NCI-H1930 (cell line): ENCODE measurements around the gene MATR3.
"Not testable (repeated sequence)": the region's sequence is repeated elsewhere in the genome, so short reads cannot be mapped to it uniquely, and the experiment has no call there.

ENCODE experiments used
- DNase-seq, 2 experiments: peaks; one replicate each; lab custom pipeline; 2025; lab: John Stamatoyannopoulos, UW

Gene MATR3

GRCh38 chr5:139354186-139354585 is 60.6 kb downstream of the MATR3 start:
- no peak for DNase-seq

DNA sequence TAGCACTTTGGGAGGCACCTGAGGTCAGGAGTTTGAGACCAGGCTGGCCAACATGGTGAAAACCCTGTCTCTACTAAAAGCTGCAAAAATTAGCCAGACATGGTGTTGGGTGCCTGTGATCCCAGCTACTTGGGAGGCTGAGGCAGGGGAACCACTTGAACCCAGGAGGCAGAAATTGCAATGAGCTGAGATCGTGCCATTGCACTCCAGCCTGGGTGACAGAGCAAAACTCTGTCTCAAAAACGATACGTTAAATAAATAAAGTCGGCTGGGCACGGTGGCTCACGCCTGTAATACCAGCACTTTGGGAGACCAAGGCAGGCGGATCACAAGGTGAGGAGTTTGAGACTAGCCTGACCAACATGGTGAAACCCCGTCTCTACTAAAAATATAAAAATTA is 62.4 kb downstream of the MATR3 start:
- not testable (repeated sequence) for DNase-seq

GRCh38 chr5:139358064-139358463 is 64.5 kb downstream of the MATR3 start:
- no peak for DNase-seq

- no peak for DNase-seq
Measured at GRCh38 chr5:139360384-139360783, 66.8 kb downstream of the MATR3 start.

DNA sequence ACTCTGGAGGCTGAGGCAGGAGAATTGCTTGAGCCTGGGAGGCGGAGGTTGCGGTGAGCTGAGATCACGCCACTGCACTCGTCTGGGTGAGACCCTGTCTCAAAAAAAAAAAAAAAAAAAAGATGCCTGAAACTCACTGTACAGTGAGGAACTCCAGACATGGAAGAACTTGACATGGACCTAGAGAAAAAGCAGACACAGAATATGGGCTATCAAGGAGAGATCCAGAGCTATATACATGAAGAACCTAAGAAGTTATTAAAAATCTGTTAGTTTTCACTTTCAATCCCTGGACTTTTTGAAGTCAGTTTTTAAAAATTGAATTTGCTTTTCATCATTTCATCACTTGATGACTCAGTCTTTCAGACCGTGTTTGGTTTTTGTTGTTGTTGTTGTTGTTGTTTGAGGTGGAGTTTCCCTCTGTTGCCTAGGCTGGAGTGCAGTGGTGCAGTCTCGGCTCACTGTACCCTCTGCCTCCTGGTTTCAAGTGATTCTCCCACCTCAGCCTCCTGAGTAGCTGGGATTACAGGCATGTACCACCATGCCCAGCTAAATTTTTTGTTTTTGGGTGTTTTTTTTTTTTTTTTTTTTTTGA is 68.4 kb downstream of the MATR3 start:
- DNase-seq, result no peak

DNA sequence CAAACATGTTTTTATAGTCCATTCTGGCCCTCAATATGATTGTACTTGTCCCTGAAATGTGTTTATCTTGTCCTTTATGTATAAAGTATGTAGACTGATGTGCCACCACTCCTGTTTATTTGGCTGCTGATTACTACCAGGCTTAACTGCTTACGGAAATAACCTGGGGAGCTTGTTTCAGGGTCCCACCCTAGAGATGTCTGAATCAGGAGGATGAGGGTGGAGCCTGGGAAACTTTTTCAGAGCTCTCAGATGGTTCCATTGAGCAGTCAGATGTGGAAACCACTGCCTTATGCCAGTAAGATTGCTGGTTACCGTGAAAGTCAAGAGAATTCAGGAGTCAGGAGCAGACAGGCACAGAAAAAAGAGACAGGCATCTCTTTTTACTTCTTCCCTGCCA is 70.4 kb downstream of the MATR3 start:
- no peak for DNase-seq

GRCh38 chr5:139364466-139364865 is 70.9 kb downstream of the MATR3 start:
- no peak for DNase-seq

- DNase-seq, result no peak
Measured at GRCh38 chr5:139368613-139369012, 75.1 kb downstream of the MATR3 start.

DNA sequence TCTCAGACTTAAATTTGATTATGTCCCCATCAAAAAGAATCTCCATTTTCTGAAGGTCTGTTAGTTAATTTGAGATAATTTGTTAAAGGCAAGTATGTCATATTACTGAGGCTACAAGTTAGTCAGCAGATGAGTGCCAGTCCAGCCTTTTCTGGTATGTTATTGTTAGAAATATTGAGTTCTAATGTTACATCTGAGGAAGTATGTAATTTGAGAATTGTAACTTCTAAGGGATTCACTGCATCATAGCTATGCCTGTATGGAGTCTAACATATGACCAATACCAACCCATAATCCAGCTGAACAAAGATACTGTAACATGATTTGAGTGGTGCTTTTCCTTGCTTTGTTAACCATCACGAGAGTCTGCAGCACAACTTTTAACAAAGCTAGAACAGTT is 75.6 kb downstream of the MATR3 start:
- no peak for DNase-seq

GRCh38 chr5:139371482-139372435 is 78.2 kb downstream of the MATR3 start:
- no peak for DNase-seq

DNA sequence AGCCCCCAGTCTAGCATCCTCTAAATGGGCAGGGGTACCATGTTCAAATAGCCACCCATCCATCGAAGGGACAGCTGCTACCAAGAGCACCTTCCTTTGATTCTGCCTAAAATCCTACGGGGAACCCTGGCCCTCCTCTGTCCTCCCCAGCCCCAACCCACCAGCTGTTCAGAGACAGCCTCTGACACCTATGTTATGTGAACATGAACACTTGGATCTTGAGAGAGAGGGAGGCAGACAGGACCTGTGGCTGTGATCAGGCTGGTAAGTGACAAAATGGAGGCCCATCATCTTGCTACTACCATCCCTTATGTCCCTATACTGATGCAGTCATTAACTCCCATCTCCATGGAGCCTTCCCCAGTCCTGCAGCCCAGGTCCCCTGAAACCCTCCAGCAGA is 81.4 kb downstream of the MATR3 start:
- DNase-seq, result no peak

DNA sequence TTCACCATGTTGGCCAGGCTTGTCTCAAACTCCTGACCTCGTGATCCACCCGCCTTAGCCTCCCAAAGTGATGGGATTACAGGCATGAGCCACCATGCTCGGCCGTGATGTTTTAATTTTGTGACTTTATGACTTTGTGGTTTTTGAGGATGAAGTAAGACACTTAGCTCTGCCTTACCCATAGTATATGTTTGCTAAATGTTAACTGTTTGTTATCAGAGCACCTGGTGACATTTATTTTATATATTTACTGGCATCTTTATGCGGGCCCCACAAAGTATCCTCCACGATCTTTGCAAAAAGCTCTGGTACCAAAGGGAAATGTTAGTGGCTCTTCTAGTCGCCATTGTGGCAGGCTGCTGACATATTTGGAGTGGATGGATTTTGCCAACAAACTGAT is 82.8 kb downstream of the MATR3 start:
- DNase-seq, result no peak

GRCh38 chr5:139377226-139377625 is 83.7 kb downstream of the MATR3 start:
- DNase-seq, result no peak

DNA sequence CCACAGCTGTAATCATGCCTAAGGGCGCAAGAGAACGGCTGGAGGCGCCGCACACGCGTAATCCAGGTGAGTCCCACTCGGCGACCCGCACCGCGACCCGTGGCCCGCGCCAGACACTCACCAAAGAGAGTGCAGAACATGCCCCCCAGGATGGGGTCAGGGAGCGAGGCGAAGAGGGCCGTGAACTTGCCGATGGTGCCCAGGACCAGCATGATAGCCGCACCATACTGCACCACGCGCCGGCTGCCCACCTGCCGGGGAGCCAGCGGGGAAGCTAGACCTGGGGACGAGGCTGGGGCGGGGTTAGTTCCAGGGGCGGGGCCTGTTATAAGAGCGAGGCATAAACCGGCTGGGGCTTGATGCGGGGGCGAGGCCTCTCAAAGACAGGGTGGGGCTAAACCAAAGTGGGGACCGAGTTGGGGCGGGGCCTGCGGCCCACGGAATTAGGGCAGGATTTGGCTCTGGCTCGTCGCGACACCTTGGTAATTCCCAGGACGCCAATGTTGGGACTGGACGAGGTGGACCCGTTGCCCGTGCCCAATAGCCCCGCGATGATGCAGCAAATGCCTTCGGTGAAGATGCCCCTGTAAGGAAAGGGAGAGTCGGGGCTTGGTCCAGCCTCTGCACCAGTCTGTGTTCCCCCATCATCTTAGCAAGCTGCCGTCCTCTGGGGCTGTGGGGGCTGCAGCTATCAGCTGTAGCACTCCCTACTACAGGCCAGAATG is 84.7 kb downstream of the MATR3 start:
- DNase-seq, result no peak

DNA sequence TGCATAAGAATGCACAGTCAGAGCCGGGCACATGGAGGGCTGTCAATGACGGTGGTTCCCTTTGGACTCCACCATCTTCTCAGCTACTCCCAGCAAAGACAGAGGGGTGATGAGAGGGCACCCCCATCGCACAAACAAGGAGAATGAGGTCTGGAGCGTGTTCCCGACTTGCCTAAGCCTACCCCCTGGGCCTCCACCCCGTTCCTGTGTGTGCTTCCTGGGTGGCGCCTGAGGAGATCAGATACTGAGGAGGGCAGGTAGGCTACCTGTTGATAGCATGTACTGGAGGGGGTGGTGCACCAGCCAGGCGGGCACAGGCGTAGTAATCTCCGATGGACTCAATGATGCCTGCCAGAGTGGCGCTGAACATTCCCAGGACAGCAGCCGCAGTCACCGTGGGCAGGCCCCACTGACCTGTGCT is 85.4 kb downstream of the MATR3 start:
- DNase-seq, result no peak

DNA sequence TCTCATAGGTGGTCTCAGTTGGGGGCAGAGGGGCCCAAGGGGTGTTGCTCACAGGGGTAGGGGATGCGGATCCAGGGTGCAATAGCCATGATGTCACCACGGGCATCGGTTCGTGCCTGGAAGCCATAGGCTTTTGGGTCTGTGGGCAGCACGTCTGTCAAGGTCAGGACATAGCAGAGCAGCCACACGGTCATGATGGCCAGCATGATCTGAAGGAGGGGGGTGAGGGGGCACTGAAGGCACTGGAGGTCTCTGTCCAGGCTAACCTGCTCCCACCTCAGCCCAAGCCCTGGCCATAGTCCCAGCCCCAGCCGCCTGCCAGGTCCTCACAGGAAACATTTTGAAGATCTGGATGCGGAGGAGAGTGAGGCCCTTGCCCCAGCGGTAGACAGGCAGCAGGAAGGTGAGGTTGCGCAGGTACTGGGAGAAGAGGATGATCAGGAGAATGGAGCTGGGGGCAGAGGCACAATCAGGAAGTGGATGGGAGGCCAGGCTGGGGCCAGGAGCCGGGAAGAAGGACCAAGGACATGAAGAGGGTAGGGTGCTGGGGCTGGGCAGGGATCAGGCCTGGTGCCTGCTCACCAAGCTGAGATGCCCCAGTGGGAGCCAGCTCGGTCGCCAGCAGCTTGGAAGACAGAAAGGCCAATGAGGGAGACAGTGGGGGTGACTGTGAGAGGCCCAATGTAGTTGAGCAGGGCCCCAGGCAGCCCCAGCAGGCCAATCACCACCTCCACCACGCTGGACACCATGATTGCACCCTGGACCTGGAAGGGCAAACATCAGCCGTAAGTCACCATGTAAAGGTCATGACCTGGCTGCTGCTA is 86.3 kb downstream of the MATR3 start:
- DNase-seq, result no peak
